ENCODE measurements around the gene PMAIP1.

PMAIP1 gene

DNA sequence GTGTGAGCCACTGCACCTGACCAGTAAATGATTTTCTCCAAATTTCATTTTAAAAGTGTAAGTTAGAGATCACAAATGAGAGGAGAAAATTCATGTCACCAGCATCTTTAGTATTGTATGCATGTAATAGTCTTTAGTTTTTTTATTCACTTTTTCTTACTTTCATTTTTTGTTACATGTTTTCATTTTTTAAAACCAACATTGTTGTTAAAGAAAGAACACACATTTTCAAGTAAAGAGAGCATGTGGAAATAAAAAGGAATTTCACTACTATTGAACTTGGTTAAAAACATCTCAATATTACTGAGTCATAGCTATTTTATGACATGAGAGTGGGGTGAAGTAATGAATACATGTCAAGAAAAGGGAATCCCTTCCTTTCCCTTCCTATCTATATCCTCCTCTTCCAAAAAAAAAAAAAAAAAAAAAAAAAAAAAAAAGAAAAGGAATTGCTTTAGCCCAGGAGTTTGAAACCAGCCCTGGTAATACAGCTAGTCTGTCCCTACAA is 29.1 kb upstream of the PMAIP1 start:
- ChIA-PET POLR2A (interaction anchor here (6.4 kb wide), 1 partner anchor 30 kb away, joined by 42 read pairs; the partner anchor contains the start of gene PMAIP1), CTCF (interaction anchor here (0.7 kb wide), 1 partner anchor 23 kb away, joined by 3 read pairs; no protein-coding TSS in a partner anchor)
- TF ChIP-seq FOXM1 (IDR thresholded peaks at IDR 0.05; ENCODE audit: borderline replicate concordance) (no peak), ELF4 (IDR thresholded peaks at IDR 0.05) (no peak), PKNOX1 (IDR thresholded peaks at IDR 0.05) (no peak), CTBP1 (IDR thresholded peaks at IDR 0.05; ENCODE audit: borderline replicate concordance) (no peak), HDGF (IDR thresholded peaks at IDR 0.05; ENCODE audit: borderline replicate concordance) (no peak), BHLHE40 (IDR thresholded peaks at IDR 0.05; ENCODE audit: borderline replicate concordance) (no peak)
- no peak for DNase-seq (ENCODE audit: extremely low spot score)

DNA sequence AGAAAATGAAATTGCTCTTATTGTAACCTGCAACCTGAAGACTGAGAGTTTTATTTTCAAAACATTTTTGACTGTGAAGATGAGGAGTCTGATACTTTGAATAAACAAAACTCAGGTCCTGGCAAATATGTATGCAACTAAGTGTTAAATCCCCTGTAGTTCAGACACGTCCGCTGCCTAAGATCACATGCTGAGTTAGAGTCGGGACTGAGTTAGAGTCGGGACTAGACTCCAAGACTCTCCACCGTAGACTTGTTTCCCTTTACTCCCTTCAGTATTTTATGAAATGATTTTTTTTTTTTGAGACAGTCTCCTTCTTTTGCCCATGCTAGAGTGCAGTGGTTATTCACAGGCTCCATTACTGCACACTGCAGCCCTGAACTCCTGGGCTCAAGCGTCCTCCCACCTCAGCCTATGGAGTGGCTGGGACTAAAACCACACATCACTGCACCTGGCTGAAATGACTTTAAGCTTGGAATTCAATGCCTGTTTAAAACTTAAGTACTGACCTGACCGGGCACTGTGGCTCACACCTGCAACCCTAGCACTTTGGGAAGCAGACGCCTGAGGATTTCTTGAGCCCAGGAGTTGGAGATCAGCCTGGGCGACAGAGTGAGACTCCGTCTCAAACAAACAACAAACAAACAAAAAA is 28.0 kb upstream of the PMAIP1 start:
- DNase-seq (ENCODE audit: extremely low spot score): no peak
- CTCF ChIA-PET: no interaction called here
- POLR2A ChIA-PET: interaction anchor here (1.5 to 6.4 kb wide), 2 partner anchors 10 to 29 kb away, joined by 4 to 42 read pairs; partner anchors contain the start of gene PMAIP1
- TF ChIP-seq FOXM1 (IDR thresholded peaks at IDR 0.05; ENCODE audit: borderline replicate concordance): no peak
- no peak for TF ChIP-seq LEF1 (IDR thresholded peaks at IDR 0.05; ENCODE audit: borderline replicate concordance)
- TF ChIP-seq FOXK2 (IDR thresholded peaks at IDR 0.05): no peak
- no peak for TF ChIP-seq SUZ12 (IDR thresholded peaks at IDR 0.05)
- TF ChIP-seq NFRKB (IDR thresholded peaks at IDR 0.05): no peak
- TF ChIP-seq HDGF (IDR thresholded peaks at IDR 0.05; ENCODE audit: borderline replicate concordance): no peak
- no peak for TF ChIP-seq ARNT (IDR thresholded peaks at IDR 0.05)
- TF ChIP-seq TARDBP (IDR thresholded peaks at IDR 0.05): no peak
- TF ChIP-seq BHLHE40 (IDR thresholded peaks at IDR 0.05; ENCODE audit: borderline replicate concordance): no peak
- no peak for TF ChIP-seq SP1 (IDR thresholded peaks at IDR 0.05)
- no peak for TF ChIP-seq ELF4 (IDR thresholded peaks at IDR 0.05)
- no peak for TF ChIP-seq PKNOX1 (IDR thresholded peaks at IDR 0.05)
- TF ChIP-seq L3MBTL2 (conservative IDR thresholded peaks at IDR 0.05): no peak
- TF ChIP-seq ZNF384 (IDR thresholded peaks at IDR 0.05): no peak
- TF ChIP-seq CTBP1 (IDR thresholded peaks at IDR 0.05; ENCODE audit: borderline replicate concordance): no peak
- TF ChIP-seq FOXA1 (IDR thresholded peaks at IDR 0.05): no peak

DNA sequence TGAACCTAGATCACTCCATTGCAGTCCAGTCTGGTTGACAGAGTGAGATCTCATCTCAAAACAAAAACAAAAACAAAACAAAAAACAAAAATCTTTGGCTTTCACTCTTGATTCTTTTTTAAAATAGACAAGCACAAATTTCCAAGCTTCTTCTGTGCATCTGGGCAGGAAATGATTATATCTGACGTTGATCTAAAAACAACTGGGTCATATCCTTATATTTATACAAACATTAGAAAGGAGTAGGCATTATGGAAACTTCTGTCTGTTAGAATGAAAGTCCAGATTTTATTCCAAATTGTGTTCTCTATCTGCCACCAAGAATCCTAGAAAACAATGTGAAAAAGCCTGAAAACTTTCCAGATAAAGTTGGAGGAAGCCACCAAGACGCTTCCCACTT is 26.2 kb upstream of the PMAIP1 start:
- no peak for TF ChIP-seq ZNF384 (IDR thresholded peaks at IDR 0.05)
- no peak for TF ChIP-seq CTBP1 (IDR thresholded peaks at IDR 0.05; ENCODE audit: borderline replicate concordance)
- no peak for TF ChIP-seq HDGF (IDR thresholded peaks at IDR 0.05; ENCODE audit: borderline replicate concordance)
- no peak for TF ChIP-seq FOXA1 (IDR thresholded peaks at IDR 0.05)
- TF ChIP-seq SUZ12 (IDR thresholded peaks at IDR 0.05): no peak
- no peak for TF ChIP-seq ELF4 (IDR thresholded peaks at IDR 0.05)
- no peak for TF ChIP-seq FOXK2 (IDR thresholded peaks at IDR 0.05)
- no peak for TF ChIP-seq PKNOX1 (IDR thresholded peaks at IDR 0.05)
- DNase-seq (ENCODE audit: extremely low spot score): no peak
- ChIA-PET CTCF (no interaction called here), POLR2A (interaction anchor here (1.2 to 6.4 kb wide), 2 partner anchors 27 to 31 kb away, joined by 4 to 42 read pairs; partner anchors contain the start of gene PMAIP1)

DNA sequence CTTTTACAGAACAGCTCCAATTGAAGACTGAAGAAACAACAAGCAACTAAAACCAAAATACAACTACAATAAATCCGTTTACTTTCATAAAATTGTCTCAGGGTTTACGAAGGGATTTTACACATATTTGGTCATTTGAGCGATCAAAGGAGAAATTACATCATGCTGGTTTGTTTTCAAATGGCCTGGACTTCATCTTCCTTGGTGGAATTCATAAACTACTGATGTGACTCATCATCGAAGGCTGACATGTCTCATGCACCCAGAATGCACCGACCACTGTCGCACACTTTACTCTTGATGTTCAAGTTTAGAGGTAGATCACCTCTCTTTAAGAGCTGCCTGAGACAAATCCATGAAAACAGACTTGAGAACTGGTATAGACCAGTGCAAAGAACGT is 25.6 kb upstream of the PMAIP1 start:
- DNase-seq (ENCODE audit: extremely low spot score): no peak
- POLR2A ChIA-PET: interaction anchor here (6.4 kb wide), 1 partner anchor 27 kb away, joined by 42 read pairs; the partner anchor contains the start of gene PMAIP1

DNA sequence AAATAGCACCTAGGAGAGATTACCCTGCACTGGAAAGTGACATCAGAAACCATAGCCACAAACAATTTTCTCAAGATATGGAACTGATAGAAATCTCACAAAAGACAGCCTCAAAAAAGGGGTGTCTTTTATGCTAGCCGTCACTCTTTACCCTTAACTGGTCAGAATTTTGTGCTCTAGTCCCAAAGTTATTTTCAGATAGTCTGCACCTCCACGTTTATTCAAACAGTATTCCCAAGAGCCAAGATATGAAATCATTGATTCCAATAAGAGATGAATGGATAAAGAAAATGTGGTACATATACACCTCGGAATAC is 23.5 kb upstream of the PMAIP1 start:
- POLR2A ChIA-PET: interaction anchor here (6.4 kb wide), 1 partner anchor 24 kb away, joined by 42 read pairs; the partner anchor contains the start of gene PMAIP1
- CTCF ChIA-PET: no interaction called here
- no peak for DNase-seq (ENCODE audit: extremely low spot score)
- TF ChIP-seq ARNT (IDR thresholded peaks at IDR 0.05): no peak
- TF ChIP-seq HDGF (IDR thresholded peaks at IDR 0.05; ENCODE audit: borderline replicate concordance): no peak
- no peak for TF ChIP-seq FOXM1 (IDR thresholded peaks at IDR 0.05; ENCODE audit: borderline replicate concordance)
- no peak for TF ChIP-seq ZNF384 (IDR thresholded peaks at IDR 0.05)
- TF ChIP-seq SP1 (IDR thresholded peaks at IDR 0.05): no peak
- TF ChIP-seq SUZ12 (IDR thresholded peaks at IDR 0.05): no peak
- TF ChIP-seq CTBP1 (IDR thresholded peaks at IDR 0.05; ENCODE audit: borderline replicate concordance): no peak
- TF ChIP-seq LEF1 (IDR thresholded peaks at IDR 0.05; ENCODE audit: borderline replicate concordance): no peak
- no peak for TF ChIP-seq ELF4 (IDR thresholded peaks at IDR 0.05)
- TF ChIP-seq FOXK2 (IDR thresholded peaks at IDR 0.05): no peak
- TF ChIP-seq BHLHE40 (IDR thresholded peaks at IDR 0.05; ENCODE audit: borderline replicate concordance): no peak
- TF ChIP-seq NFRKB (IDR thresholded peaks at IDR 0.05): no peak
- no peak for TF ChIP-seq PKNOX1 (IDR thresholded peaks at IDR 0.05)

More for the DNA sequence above, 25.6 kb upstream of the PMAIP1 start:
- TF ChIP-seq NFRKB (IDR thresholded peaks at IDR 0.05) (no peak), ZNF384 (IDR thresholded peaks at IDR 0.05) (no peak), L3MBTL2 (conservative IDR thresholded peaks at IDR 0.05) (no peak)
- CTCF ChIA-PET: no interaction called here

DNA sequence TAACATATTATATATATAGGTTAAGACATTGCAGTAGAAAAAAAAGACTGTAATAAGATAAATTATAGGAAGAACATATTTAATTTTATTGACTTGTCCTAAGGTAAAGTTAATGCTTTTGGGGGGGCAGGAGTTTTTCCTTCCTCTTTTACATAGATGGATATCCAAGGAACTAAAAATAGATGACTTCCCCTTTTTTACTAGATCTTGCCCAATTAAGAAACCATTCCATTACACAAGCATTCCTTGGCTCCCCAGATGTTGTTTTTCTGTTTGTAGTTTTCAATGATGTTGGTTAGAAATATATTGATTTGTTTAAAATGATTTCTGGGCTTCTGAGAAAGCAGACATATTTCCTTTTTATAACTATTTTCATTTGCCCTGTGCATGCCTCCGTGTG is 22.4 kb upstream of the PMAIP1 start:
- CTCF ChIA-PET: no interaction called here
- DNase-seq (ENCODE audit: extremely low spot score): no peak

More for the DNA sequence above, 22.4 kb upstream of the PMAIP1 start:
- TF ChIP-seq FOXK2 (IDR thresholded peaks at IDR 0.05): no peak
- TF ChIP-seq HDGF (IDR thresholded peaks at IDR 0.05; ENCODE audit: borderline replicate concordance): no peak
- no peak for TF ChIP-seq SP1 (IDR thresholded peaks at IDR 0.05)
- POLR2A ChIA-PET: interaction anchor here (6.5 kb wide), 1 partner anchor 23 kb away, joined by 77 read pairs; the partner anchor contains the start of gene PMAIP1
